GM18505 (cell line): ENCODE results near the gene KRTAP22-1.

Source experiments
- ATAC-seq: cut with Tn5 transposase; IDR thresholded peaks from one replicate; pipeline ENCODE4 v1.9.1; 2021; ENCODE audit not compliant: unreplicated experiment
- POLR2A ChIP-seq: IDR thresholded peaks from 4 replicates; pipeline ENCODE4 v1.6.1; 2011; ENCODE audit warnings: borderline replicate concordance; ENCODE audit not compliant: insufficient read depth, insufficient read length; ENCODE audit errors: extremely low read depth

KRTAP22-1 gene

DNA sequence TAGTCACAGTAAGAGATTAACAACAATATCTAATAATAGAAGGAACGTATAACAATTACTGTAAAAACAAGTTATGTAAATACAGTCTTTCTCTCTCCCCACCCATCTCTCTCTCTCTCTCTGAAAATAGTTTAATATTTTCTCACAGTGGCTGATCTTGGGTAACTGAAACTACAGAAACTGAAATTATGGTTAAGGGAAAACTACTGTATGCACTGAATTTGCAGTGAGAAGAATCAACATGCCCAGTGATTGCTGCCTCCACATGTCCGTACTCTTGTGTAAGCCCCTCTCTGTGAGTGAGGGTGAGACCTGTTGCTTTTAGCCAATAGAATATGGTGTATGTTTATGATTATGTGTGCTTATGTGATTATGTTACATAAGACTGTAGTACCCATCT, 11.2 kb downstream of the KRTAP22-1 start:
- ATAC-seq = no peak
- no peak for TF ChIP-seq POLR2A

DNA sequence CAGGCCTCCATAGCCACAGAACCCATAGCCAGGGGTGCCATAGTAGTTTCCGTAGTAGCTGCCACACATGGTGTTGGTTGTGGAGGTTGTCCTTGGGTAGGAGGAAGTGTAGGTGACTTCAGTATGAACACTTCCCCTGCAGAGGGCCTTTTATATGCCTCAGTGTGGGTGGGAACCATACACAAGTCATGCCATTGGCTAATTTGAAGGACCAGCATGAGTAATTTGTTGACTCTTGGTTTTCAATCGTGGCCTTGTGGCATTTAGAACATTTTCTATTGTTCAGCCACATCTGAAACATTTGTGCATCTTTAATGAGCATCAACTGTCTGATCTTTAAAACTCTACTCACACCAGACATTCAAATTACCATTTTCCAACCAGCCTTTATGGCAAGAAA, 12.9 kb downstream of the KRTAP22-1 start, which contains the start of gene KRTAP6-1:
TSS of gene KRTAP6-1 (minus strand) at position 95 of the 400 bp plus-strand sequence. CDS start at position 69, 26 bp downstream.
- no peak for TF ChIP-seq POLR2A
- no peak for ATAC-seq

DNA sequence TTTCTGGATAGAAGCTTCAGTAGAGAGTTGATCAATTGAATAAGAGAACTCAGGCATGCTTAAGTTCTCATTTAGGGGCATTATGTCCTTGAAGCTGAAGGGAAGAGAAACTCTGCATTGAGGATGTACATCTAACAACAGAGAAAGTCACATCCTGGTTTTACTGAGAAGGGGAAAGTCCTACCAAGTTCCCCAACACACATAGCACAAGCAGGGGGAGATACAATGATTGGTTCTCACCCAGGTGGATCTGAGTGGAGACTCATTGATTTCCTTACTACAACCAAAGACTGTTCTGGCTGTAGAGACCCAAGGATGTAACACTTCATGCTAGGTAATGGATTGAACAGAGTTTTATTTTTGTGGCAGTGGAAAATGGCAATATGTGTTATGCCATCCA, 14.3 kb downstream of the KRTAP22-1 start:
- no peak for ATAC-seq
- TF ChIP-seq POLR2A = no peak

DNA sequence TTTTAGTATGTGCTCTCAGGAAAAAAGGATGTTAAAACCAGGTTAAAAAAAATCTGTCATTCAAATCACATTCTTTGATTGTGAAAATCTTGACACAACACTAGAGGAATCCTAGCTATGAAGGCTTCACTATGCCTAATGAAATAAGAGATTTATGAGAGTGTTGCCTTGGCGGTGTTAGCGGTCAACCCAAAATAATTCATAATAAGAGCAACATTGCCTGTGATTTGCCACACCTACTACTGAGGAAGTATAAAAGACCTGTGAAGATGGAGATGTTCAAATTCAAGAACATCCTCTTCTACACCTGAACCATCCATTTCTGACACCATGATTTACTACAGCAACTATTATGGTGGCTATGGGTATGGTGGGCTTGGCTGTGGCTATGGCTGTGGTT, 15.2 kb downstream of the KRTAP22-1 start, which contains the start of gene KRTAP20-1:
TSS of gene KRTAP20-1 (plus strand) at position 301 of the 400 bp plus-strand sequence. CDS start at position 331, 30 bp downstream.
- ATAC-seq = no peak
- TF ChIP-seq POLR2A = no peak

DNA sequence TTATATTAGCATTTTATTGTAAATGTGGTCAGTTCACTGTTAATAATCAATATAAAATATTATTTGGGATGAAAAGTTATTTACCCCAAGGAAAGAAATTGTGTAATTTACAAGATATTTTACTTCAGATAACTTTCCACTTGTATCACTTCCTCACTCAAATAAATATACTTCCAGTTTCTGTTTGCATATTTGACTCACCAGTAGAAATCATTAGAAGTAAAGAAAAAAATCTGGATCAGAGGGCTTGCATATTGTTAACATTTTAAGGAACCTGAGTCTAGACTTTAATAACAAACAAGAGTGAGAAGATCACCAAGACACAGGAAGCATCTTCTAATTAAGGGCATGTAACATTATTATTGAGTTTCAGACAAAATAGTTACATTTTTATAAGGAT, 19.2 kb downstream of the KRTAP22-1 start:
- no peak for ATAC-seq
- no peak for TF ChIP-seq POLR2A

DNA sequence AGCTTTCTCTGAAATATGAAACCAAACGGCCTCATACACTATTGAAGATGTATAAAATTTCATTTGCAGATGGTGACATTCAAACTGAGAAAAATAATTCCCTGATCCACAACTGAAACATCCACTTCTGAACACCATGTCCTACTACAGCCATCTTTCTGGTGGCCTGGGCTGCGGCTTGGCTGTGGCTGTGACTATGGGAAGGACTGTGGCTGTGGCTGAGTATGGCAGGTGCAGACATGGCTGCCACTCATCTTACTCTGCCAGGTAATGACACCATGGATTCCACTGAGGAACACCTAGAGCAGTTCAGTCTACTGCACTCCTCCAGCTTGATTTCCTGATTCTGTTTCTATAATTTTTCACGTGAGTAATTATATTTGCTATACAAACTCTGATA, 19.6 kb downstream of the KRTAP22-1 start, which contains the start of gene KRTAP20-4:
TSS of gene KRTAP20-4 (plus strand) at position 106 of the 400 bp plus-strand sequence.
- no peak for ATAC-seq

DNA sequence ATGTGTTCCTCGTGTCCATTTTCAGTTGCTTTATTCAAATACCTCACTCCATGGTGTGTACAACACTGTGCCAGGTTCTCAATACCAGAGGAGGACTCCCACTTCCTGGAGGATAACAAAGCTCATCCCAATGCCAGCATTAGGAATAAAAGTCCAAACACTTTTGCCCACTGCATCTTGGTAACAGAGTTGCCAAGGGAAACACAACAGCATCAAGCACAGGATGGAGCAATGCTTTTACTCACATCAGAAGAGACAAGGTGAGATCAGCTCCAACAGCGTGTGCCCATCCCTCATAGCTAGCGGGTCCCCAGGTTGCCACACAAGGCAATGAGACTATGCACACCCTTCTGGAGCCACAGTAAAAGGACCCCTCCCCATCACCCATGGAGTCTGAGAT, 22.5 kb downstream of the KRTAP22-1 start:
- ATAC-seq = no peak
- TF ChIP-seq POLR2A = no peak

More for the DNA sequence above, 19.6 kb downstream of the KRTAP22-1 start, which contains the start of gene KRTAP20-4:
- TF ChIP-seq POLR2A = no peak

DNA sequence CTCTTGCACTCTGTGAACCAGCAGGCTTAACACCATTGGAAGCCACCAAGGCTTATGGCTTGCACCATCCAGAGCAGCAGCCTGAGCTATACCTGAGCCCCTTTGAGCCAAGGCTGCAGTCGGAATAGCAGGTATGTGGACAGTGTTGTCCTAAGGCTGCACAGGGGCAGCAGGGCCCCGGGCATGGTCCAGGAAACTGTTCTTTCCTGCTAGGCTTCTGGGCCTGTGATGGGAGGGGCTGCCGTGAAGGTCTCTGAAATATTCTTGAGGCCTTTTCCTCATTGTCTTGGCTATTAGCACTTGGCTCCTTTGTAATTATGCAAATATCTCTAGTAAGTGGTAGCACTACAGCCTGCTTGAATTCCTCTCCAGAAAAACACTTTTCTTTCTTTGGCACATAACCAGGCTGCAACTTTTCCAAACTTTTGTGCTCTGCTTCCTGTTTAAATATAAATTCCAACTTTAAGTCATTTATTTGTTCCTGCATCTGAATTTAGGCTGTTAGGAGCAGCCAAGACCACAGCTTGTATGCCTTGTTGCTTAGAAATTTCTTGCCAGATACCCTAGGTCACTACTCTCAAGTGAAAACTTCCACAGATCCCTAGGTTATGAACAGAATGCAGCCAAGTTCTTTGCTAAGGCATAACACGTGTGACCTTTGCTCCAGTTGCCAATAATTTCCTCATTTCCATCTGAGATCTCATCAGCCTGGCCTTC, 24.7 kb downstream of the KRTAP22-1 start:
- TF ChIP-seq POLR2A = no peak
- ATAC-seq = no peak

DNA sequence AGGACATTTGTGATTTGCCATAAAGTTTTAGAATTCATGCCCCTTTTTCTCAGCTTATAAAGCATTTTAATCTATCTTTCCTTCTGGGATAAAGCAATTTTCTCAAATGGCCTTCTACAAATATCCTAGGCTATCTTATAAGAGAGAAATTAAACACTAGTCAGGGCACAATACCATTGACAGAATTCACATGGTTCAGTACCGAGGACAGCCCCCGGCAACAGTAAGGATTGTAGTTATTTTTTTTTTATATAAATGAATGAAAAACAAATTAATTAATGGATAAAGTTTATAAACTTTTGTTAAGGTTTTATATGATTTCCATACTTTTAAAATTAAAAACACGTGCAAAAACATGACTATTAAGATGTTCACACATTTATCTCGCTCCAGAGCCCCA, 27.2 kb downstream of the KRTAP22-1 start:
- no peak for TF ChIP-seq POLR2A
- no peak for ATAC-seq

DNA sequence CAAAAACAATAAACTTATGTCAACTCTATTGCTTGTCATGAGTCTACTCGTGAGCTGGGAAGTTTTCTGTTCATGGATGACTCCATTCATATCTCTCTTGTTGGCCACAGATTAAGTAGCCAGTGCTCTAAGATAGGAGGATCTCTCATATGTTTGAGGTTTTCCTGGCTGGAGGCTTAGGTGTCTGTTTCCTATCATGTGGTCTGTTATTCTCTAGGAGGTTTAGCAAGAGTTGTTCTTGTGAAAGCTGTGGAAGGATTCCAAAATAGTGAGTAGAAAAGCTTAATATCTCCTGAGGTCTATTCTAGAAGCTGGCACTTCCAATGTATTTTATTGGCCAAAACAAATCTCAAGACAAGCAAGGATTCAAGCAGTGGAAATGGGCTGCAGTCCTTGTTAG, 28.3 kb downstream of the KRTAP22-1 start:
- TF ChIP-seq POLR2A = no peak
- no peak for ATAC-seq

DNA sequence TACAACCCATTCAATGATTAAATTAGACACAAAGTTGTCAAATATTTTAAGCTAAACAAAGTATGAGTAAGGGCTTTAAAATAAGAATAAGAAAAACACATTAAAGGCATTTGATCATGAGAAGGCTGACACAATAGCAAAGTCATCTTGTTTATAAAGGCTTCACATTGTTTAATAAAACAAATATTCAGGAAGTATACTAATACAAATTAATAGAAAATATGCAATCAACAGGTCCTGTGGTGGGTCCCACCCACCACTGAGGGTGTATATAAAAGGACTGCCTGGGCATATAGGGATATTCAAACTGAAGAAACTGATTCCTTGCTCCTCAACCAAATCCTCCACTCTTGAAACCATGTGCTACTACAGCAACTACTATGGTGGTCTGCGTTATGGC, 34.0 kb downstream of the KRTAP22-1 start, which contains the start of gene KRTAP20-2:
TSS of gene KRTAP20-2 (plus strand) at position 301 of the 400 bp plus-strand sequence. CDS start at position 359, 58 bp downstream.
- no peak for ATAC-seq
- TF ChIP-seq POLR2A = no peak

DNA sequence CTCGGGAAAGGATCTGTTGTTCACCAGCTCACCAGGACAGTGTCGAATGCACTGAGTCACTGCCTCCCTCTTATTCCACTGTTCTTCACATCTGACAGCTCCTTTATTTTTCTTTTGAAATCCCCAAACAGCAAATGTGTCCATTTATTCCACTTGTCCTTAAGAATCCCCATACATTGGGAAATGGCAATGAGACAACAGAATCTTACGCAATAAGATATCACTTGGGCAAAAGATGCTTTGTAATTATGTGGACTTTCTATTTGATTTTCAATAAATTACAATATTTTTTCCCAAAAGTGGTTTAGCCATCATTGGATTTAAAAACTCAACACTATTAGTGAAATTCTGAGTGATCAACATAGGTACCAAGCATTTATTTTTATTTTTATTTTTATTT, 37.8 kb downstream of the KRTAP22-1 start:
- no peak for TF ChIP-seq POLR2A
- no peak for ATAC-seq

DNA sequence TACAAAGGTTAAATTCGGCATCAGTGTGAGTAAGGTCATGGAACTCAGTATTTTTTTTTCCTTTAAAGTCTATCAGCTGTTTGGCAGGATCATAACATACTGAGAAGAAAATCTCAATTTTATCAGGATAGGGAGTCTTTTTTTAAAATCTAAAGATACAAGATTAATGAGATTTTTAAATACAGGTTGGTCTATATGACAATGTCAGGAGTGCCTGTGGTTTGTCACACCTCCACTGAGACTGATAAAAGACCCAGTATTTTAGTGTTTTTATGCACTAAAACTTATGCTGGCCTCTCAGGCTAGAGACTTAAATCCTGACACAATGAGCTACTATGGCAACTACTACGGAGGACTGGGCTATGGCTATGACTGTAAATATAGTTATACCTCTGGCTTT, 41.7 kb downstream of the KRTAP22-1 start, which contains the start of gene KRTAP20-3:
TSS of gene KRTAP20-3 (plus strand) at position 301 of the 400 bp plus-strand sequence.
- no peak for ATAC-seq
- TF ChIP-seq POLR2A = no peak

DNA sequence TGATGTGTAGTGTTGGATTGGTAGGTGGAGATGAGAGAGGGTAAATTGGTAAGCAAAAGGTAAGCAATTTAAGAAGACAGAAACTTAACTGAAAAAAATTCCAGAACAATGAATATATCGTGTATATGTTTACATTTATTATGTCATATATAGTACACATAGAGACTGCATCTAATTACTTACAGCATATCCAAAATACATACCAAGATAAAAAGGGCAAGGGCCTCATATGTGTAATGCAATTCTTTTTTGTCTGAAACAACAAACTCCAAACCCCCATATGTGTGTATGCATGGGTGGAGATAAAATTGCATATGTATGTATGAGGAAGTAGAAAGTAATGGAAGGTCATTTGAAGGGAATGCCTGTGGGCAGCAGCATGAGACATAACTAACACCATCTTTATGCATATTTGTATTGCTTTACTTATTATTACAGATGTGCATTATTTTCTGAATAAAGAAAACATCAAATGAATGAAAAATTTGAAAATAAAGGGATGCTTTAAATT, 46.1 kb downstream of the KRTAP22-1 start:
- ATAC-seq = no peak

More for the DNA sequence above, 46.1 kb downstream of the KRTAP22-1 start:
- TF ChIP-seq POLR2A = no peak
